MCF 10A (cell line): Measurements from ENCODE around the gene GNAI2. TPM values are rescaled to one million over a fixed set of nuclear protein-coding genes. Genes with fewer than 3 reads are reported as not detected.
"Not testable (repeated sequence)": the region's sequence is repeated elsewhere in the genome, so short reads cannot be mapped to it uniquely, and the experiment has no call there.

Source experiments
- BruUV-seq: library from RNA; stranded (reverse); fragments of 400-500 nt; replicated peaks from 2 replicates; lab custom pipeline; 2021; lab: Mats Ljungman, UMichigan
- CTCF ChIA-PET: fragments of 300-600 bp; sonication (Branson Sonifier 250); formaldehyde crosslinking; extraction: SDS; loops from one replicate; lab custom pipeline; 2021; ENCODE audit warnings: antibody characterized with exemption, inconsistent platforms; lab: Yijun Ruan, JAX
- POLR2A ChIA-PET: fragments of 300-600, 350-650 bp; sonication (Branson Sonifier 250); formaldehyde crosslinking; extraction: SDS; loops from one replicate; lab custom pipeline; 2020; ENCODE audit warnings: antibody characterized with exemption, inconsistent platforms; lab: Yijun Ruan, JAX
- DNase-seq: peaks from one replicate; pipeline ENCODE4 v3.0.0-alpha.2; 2018; ENCODE audit not compliant: unreplicated experiment
- H3K27ac Mint-ChIP-seq: one replicate; pipeline ENCODE4 v1.8.0; 2022; ENCODE audit warnings: mild to moderate bottlenecking, low read depth, mixed read lengths; ENCODE audit not compliant: unreplicated experiment
- H3K27me3 Mint-ChIP-seq: one replicate; pipeline ENCODE4 v1.8.0; 2022; ENCODE audit warnings: mixed read lengths; ENCODE audit not compliant: insufficient read depth, unreplicated experiment
- H3K36me3 Mint-ChIP-seq: one replicate; pipeline ENCODE4 v1.8.0; 2022; ENCODE audit warnings: mild to moderate bottlenecking, moderate library complexity, mixed read lengths; ENCODE audit not compliant: insufficient read depth, unreplicated experiment
- H3K4me1 Mint-ChIP-seq: one replicate; pipeline ENCODE4 v1.8.0; 2022; ENCODE audit warnings: mixed read lengths; ENCODE audit not compliant: insufficient read depth, unreplicated experiment
- H3K4me3 Mint-ChIP-seq: one replicate; pipeline ENCODE4 v1.8.0; 2022; ENCODE audit warnings: mild to moderate bottlenecking, moderate library complexity, mixed read lengths; ENCODE audit not compliant: unreplicated experiment
- H3K9me3 Mint-ChIP-seq: one replicate; pipeline ENCODE4 v1.8.0; 2022; ENCODE audit warnings: mixed read lengths; ENCODE audit not compliant: unreplicated experiment
- intact Hi-C: fragments of 100-400 bp; cut with micrococcal nuclease; formaldehyde crosslinking; loops from 2 replicates; pipeline ENCODE4 v1.14.1; 2022
- total RNA-seq: library from RNA; stranded (reverse); gene quantifications from 2 replicates; pipeline ENCODE4 v1.2.3, GENCODE V29; 2022
- TF ChIP-seq, protein P1 (sequence below): fragments of 200-600 bp; IDR thresholded peaks from one replicate; pipeline ENCODE4 v1.8.0; 2022; ENCODE audit warnings: antibody characterized with exemption, mild to moderate bottlenecking; ENCODE audit not compliant: unreplicated experiment

The GNAI2 gene
- total RNA-seq, 1 experiment from 2014 or later: 123 TPM

DNA sequence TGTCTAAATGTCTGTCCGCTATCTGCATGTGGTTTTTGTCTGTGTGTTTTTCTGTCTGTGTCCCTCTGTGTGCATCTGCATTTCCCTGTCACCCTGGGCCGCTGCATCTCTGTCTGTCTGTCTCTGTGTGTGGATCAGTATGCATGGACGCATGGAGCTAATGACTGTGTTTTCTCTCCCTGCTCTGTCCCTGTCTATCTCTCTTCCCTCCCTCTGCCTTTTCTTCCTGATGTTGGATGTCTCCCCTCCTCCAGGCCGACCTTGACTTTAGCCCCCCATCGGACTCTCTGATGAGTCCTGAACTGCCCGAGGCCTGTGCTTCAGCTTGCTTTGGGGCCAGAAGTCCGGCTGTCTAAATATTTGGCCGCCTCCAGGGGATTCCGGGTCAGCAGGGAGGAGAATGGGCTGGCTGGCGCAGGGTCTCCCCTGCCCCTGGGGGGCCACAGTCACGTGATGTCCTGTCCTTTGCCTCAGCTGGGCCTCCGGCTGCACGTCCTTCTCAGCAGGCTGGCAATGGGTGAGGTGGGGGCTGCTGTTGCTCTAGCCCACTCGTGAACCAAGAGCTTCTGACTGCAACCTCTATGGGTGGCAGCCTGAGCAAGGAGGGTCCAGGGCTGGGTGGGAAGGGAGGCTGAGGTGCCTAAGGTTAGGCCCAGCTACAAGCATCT, 27.2 kb upstream of the GNAI2 start:
- intact Hi-C loops: no loop called here
- no peaks in the 10 kb centered on the region for H3K36me3 Mint-ChIP-seq

DNA sequence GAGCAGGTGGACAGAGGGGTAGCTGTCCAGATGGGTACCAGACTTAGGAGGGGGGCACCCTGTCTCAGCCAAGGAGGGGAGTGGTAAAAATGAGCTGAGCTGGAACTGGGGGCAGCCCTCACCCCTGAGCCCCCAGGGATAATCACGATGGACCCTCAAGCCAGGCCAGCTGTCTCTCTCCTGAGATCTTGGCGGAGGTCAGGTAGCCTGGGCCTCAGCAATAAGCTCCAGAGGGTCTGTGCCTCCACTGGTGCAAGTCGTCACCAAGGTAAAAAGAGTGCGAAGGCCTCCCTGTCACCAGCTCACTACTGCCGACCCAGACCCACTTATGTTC, 25.9 kb upstream of the GNAI2 start:
- Mint-ChIP-seq H3K9me3 (no peaks in the 10 kb centered on the region), H3K4me3 (no peak overlapping the region), H3K27ac (no peak overlapping the region), H3K4me1 (no peaks in the 10 kb centered on the region), H3K36me3 (no peaks in the 10 kb centered on the region), H3K27me3 (no peaks in the 10 kb centered on the region)
- TF ChIP-seq, protein P1, sequence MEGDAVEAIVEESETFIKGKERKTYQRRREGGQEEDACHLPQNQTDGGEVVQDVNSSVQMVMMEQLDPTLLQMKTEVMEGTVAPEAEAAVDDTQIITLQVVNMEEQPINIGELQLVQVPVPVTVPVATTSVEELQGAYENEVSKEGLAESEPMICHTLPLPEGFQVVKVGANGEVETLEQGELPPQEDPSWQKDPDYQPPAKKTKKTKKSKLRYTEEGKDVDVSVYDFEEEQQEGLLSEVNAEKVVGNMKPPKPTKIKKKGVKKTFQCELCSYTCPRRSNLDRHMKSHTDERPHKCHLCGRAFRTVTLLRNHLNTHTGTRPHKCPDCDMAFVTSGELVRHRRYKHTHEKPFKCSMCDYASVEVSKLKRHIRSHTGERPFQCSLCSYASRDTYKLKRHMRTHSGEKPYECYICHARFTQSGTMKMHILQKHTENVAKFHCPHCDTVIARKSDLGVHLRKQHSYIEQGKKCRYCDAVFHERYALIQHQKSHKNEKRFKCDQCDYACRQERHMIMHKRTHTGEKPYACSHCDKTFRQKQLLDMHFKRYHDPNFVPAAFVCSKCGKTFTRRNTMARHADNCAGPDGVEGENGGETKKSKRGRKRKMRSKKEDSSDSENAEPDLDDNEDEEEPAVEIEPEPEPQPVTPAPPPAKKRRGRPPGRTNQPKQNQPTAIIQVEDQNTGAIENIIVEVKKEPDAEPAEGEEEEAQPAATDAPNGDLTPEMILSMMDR: no peak
- intact Hi-C loops: no loop called here
- POLR2A ChIA-PET: interaction anchor here (0.9 kb wide), 1 partner anchor 19 kb away, joined by 3 read pairs; the partner anchor contains the start of gene GNAT1
- no TSS peak for BruUV-seq
- CTCF ChIA-PET: interaction anchor here (0.9 to 3.9 kb wide), 8 partner anchors 11 to 89 kb away, joined by 3 to 36 read pairs (median 4); partner anchors contain the start of gene GNAT1
- no peak for DNase-seq

More for the DNA sequence above, 27.2 kb upstream of the GNAI2 start:
- Mint-ChIP-seq H3K9me3 (no peaks in the 10 kb centered on the region), H3K4me1 (no peaks in the 10 kb centered on the region), H3K27me3 (no peaks in the 10 kb centered on the region), H3K4me3 (no peak overlapping the region), H3K27ac (no peak overlapping the region)
- TF ChIP-seq, protein P1: no peak
- CTCF ChIA-PET: interaction anchor here (0.6 to 3.9 kb wide), 3 partner anchors 16 to 94 kb away, joined by 3 to 36 read pairs (median 3); partner anchors contain the start of gene GNAT1
- no peak for DNase-seq
- BruUV-seq: no TSS peak
- POLR2A ChIA-PET: no interaction called here

DNA sequence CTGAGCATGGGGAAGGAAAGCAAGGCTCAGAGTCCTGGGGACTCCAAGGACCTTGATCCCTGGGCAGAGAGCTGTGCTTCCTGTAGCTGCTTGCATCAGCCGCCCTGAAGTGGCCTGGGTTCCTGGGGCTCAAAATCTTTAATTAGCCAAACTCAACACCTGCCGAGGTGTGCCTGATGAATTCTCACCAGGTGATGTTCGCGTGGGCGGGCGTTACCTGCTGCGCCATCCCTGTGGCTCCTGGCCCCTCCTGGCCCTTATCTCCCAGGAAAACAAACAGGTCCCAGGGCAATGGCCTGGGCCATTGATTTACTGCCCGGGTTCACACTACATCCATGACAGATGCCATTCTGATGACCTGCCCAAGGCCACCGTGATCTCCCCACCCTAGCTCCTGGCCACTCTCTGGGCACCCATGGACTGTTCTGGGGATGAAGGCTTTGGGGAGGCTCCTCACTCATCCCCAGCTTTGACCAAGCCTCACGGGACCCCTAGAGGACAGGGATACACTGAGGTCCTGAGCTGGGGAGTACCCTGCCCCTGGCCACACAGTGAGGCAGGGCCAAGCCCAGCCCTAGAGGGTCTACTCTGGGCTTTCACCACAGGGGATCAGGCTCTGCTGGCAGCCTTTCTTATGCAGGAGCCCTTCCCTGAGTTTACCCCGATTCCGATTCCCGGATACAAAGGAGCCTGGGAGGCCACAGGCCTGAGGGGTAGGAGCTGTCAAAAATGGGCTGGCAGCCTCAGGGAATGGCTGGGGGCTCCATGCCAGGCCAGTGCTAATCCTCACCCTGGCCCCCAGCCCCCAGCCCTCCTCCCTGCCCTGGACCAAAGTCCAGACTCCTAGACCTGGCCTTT, 25.3 kb upstream of the GNAI2 start:
- BruUV-seq: no TSS peak

DNA sequence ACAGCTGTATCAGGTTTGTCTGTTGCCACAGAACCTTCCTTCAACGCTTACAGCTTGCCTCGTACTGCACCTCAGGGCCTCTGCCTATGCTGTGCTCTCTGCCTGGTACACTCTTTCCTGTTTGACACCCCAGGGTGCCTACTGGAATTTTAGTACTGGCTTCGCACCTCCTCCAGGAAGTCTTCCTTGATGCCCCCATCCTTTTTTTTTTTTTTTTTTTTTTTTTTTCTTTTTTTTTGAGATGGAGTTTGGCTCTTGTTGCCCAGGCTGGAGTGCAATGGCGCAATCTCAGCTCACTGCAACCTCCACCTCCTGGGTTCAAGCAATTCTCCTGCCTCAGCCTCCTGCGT, 24.7 kb upstream of the GNAI2 start:
- BruUV-seq, DNase-seq, H3K27ac Mint-ChIP-seq, H3K4me3 Mint-ChIP-seq, H3K4me1 Mint-ChIP-seq, H3K36me3 Mint-ChIP-seq, H3K9me3 Mint-ChIP-seq, H3K27me3 Mint-ChIP-seq, intact Hi-C loops: not testable (repeated sequence)
- POLR2A ChIA-PET: interaction anchor here (0.6 to 1.2 kb wide), 2 partner anchors 14 to 64 kb away, joined by 3 read pairs; no protein-coding TSS in a partner anchor
- CTCF ChIA-PET: interaction anchor here (0.5 to 3.9 kb wide), 12 partner anchors 9 to 283 kb away, joined by 3 to 36 read pairs (median 4); partner anchors contain the start of gene GNAT1

More for the DNA sequence above, 25.3 kb upstream of the GNAI2 start:
- H3K36me3 Mint-ChIP-seq: no peaks in the 10 kb centered on the region
- DNase-seq: no peak
- intact Hi-C loops: no loop called here
- TF ChIP-seq, protein P1: no peak
- no peak overlapping the region for H3K27ac Mint-ChIP-seq
- H3K4me1 Mint-ChIP-seq: no peaks in the 10 kb centered on the region
- no peak overlapping the region for H3K4me3 Mint-ChIP-seq
- ChIA-PET POLR2A (interaction anchor here (0.6 to 1.2 kb wide), 3 partner anchors 15 to 65 kb away, joined by 3 read pairs; partner anchors contain the start of gene GNAT1), CTCF (interaction anchor here (0.5 to 3.9 kb wide), 13 partner anchors 10 to 282 kb away, joined by 3 to 36 read pairs (median 4); partner anchors contain the start of gene GNAT1)
- no peaks in the 10 kb centered on the region for H3K27me3 Mint-ChIP-seq
- no peaks in the 10 kb centered on the region for H3K9me3 Mint-ChIP-seq
